H9 (cell line): ENCODE data around the gene MCF2L2. TPM values are rescaled to one million over a fixed set of nuclear protein-coding genes. Genes with fewer than 3 reads are reported as not detected.

ENCODE experiments used
- DNase-seq: peaks from one replicate; pipeline ENCODE4 v3.0.0-alpha.2; 2017
- H2AFZ ChIP-seq: one replicate; pipeline ENCODE4 v1.6.1; 2013; ENCODE audit warnings: mild to moderate bottlenecking, low read length, control low read depth, moderate library complexity
- H2AK5ac ChIP-seq: 2 replicates; pipeline ENCODE4 v1.6.1; 2013; ENCODE audit warnings: low read length, control low read depth, mixed read lengths; ENCODE audit not compliant: insufficient read length
- H2BK120ac ChIP-seq: one replicate; pipeline ENCODE4 v1.6.1; 2013; ENCODE audit warnings: low read depth, mild to moderate bottlenecking, low read length, control low read depth, inconsistent platforms; ENCODE audit not compliant: poor library complexity, severe bottlenecking
- H2BK12ac ChIP-seq: 2 replicates; pipeline ENCODE4 v1.6.1; 2013; ENCODE audit warnings: low read length, control low read depth, mixed read lengths, low read depth; ENCODE audit not compliant: insufficient read length
- H2BK15ac ChIP-seq: 2 replicates; pipeline ENCODE4 v1.6.1; 2013; ENCODE audit warnings: low read depth, low read length, control low read depth
- H2BK20ac ChIP-seq: one replicate; pipeline ENCODE4 v1.6.1; 2013; ENCODE audit warnings: low read depth, mild to moderate bottlenecking, low read length, control low read depth, inconsistent platforms; ENCODE audit not compliant: poor library complexity, severe bottlenecking
- H2BK5ac ChIP-seq: 2 replicates; pipeline ENCODE4 v1.6.1; 2013; ENCODE audit warnings: low read length, control low read depth, mixed read lengths; ENCODE audit not compliant: insufficient read length
- H3K14ac ChIP-seq: 2 replicates; pipeline ENCODE4 v1.6.1; 2013; ENCODE audit warnings: low read length, control low read depth; ENCODE audit not compliant: insufficient read depth
- H3K18ac ChIP-seq: 2 replicates; pipeline ENCODE4 v1.6.1; 2013; ENCODE audit warnings: low read depth, mild to moderate bottlenecking, mixed read lengths, low read length, control low read depth; ENCODE audit not compliant: insufficient read length
- H3K23ac ChIP-seq: 2 replicates; pipeline ENCODE4 v1.6.1; 2013; ENCODE audit warnings: low read length, control low read depth, mixed read lengths, low read depth; ENCODE audit not compliant: insufficient read length
- H3K23me2 ChIP-seq: 2 replicates; pipeline ENCODE4 v1.6.1; 2013; ENCODE audit warnings: low read depth, mild to moderate bottlenecking, mixed read lengths, low read length, control low read depth; ENCODE audit not compliant: insufficient read length, poor library complexity, severe bottlenecking
- H3K27ac ChIP-seq: 2 replicates; pipeline ENCODE4 v1.5.1; 2013; ENCODE audit warnings: low read length, control low read depth, mixed read lengths, low read depth; ENCODE audit not compliant: insufficient read length
- H3K27me3 ChIP-seq: 2 replicates; pipeline ENCODE4 v1.6.1; 2013; ENCODE audit warnings: low read length, control low read depth, inconsistent platforms; ENCODE audit not compliant: insufficient read depth
- H3K4ac ChIP-seq: 2 replicates; pipeline ENCODE4 v1.6.1; 2013; ENCODE audit warnings: low read depth, mild to moderate bottlenecking, control low read depth, inconsistent platforms, low read length, moderate library complexity
- H3K4me1 ChIP-seq: 2 replicates; pipeline ENCODE4 v1.6.1; 2013; ENCODE audit warnings: low read length, control low read depth, inconsistent platforms; ENCODE audit not compliant: insufficient read depth
- H3K4me2 ChIP-seq: 2 replicates; pipeline ENCODE4 v1.6.1; 2013; ENCODE audit warnings: low read length, control low read depth, mixed read lengths; ENCODE audit not compliant: insufficient read length, insufficient read depth
- H3K56ac ChIP-seq: 2 replicates; pipeline ENCODE4 v1.6.1; 2013; ENCODE audit warnings: low read depth, mild to moderate bottlenecking, mixed read lengths, low read length, control low read depth; ENCODE audit not compliant: insufficient read length
- H3K79me1 ChIP-seq: 2 replicates; pipeline ENCODE4 v1.6.1; 2013; ENCODE audit warnings: low read depth, mild to moderate bottlenecking, moderate library complexity, low read length, control low read depth, inconsistent platforms; ENCODE audit not compliant: insufficient read depth, poor library complexity, severe bottlenecking
- H3K79me2 ChIP-seq: 2 replicates; pipeline ENCODE4 v1.6.1; 2013; ENCODE audit warnings: low read length, control low read depth, inconsistent platforms; ENCODE audit not compliant: insufficient read depth
- H3K9ac ChIP-seq: 2 replicates; pipeline ENCODE4 v1.6.1; 2013; ENCODE audit warnings: low read length, control low read depth, mixed read lengths; ENCODE audit not compliant: insufficient read length; ENCODE audit errors: extremely low read depth
- H3K9me3 ChIP-seq: one replicate; pipeline ENCODE4 v1.6.1; 2013; ENCODE audit warnings: low read depth, low read length, inconsistent platforms; ENCODE audit not compliant: control insufficient read depth
- H3T11ph ChIP-seq: one replicate; pipeline ENCODE4 v1.6.1; 2013; ENCODE audit warnings: mild to moderate bottlenecking, low read length, control low read depth, inconsistent platforms
- H4K20me1 ChIP-seq: one replicate; pipeline ENCODE4 v1.6.1; 2013; ENCODE audit not compliant: control insufficient read depth, insufficient read length, insufficient read depth
- H4K5ac ChIP-seq: 2 replicates; pipeline ENCODE4 v1.6.1; 2013; ENCODE audit warnings: low read depth, mild to moderate bottlenecking, mixed read lengths, low read length, control low read depth; ENCODE audit not compliant: insufficient read length
- H4K8ac ChIP-seq: replicated peaks from 2 replicates; pipeline ENCODE4 v1.6.1; 2013; ENCODE audit warnings: low read length, control low read depth, mixed read lengths, low read depth; ENCODE audit not compliant: insufficient read length
- H4K91ac ChIP-seq: 2 replicates; pipeline ENCODE4 v1.6.1; 2013; ENCODE audit warnings: low read depth, mild to moderate bottlenecking, moderate library complexity, mixed read lengths, low read length, control low read depth; ENCODE audit not compliant: insufficient read length
- H3K27ac Mint-ChIP-seq, 3 experiments: 2 replicates in 2 of 3; 3 replicates in 1 of 3; pipeline ENCODE4 v1.8.0; 2020 to 2021; ENCODE audit warnings: mixed read lengths in 3 of 3, mild to moderate bottlenecking in 1 of 3, moderate library complexity in 1 of 3
- H3K27me3 Mint-ChIP-seq: 2 replicates; pipeline ENCODE4 v1.8.0; 2021; ENCODE audit warnings: low read depth, mild to moderate bottlenecking, moderate library complexity, mixed read lengths
- H3K36me3 Mint-ChIP-seq, 3 experiments: 2 replicates in 2 of 3; 3 replicates in 1 of 3; pipeline ENCODE4 v1.8.0; 2020 to 2021; ENCODE audit warnings: low read depth in 3 of 3, mixed read lengths in 3 of 3; ENCODE audit not compliant: insufficient read depth in 1 of 3
- H3K4me1 Mint-ChIP-seq, 2 experiments: 2 replicates each; pipeline ENCODE4 v1.8.0; 2020; ENCODE audit warnings: mixed read lengths in 2 of 2
- H3K4me3 Mint-ChIP-seq, 2 experiments: 2 replicates in 1 of 2; 3 replicates in 1 of 2; pipeline ENCODE4 v1.8.0; 2020 to 2021; ENCODE audit warnings: mild to moderate bottlenecking in 2 of 2, mixed read lengths in 2 of 2, moderate library complexity in 1 of 2
- H3K9me3 Mint-ChIP-seq, 2 experiments: 2 replicates in 1 of 2; 3 replicates in 1 of 2; pipeline ENCODE4 v1.8.0; 2020; ENCODE audit warnings: mild to moderate bottlenecking in 2 of 2, mixed read lengths in 2 of 2, moderate library complexity in 1 of 2
- WGBS: extraction: QIAGEN DNeasy Blood & Tissue Kit; methylation state at CpG from one replicate; pipeline ENCODE4 v1.1.7; 2013; ENCODE audit warnings: missing lambda C conversion rate, low lambda C conversion rate, mixed read lengths; ENCODE audit not compliant: insufficient read length; ENCODE audit errors: extremely low coverage; 5-methylcytosine and 5-hydroxymethylcytosine counted together
- total RNA-seq: library from RNA; stranded (reverse); gene quantifications from 2 replicates; pipeline ENCODE4 v1.2.1, GENCODE V29; 2021
- TF ChIP-seq, protein P1 (sequence below): fragments of 200-600 bp; sonication (generic); conservative IDR thresholded peaks from 3 replicates; pipeline ENCODE4 v1.8.0; 2021; ENCODE audit warnings: antibody characterized with exemption, mild to moderate bottlenecking

Gene MCF2L2
- total RNA-seq, 1 experiment from 2014 or later: 6.4 TPM

DNA sequence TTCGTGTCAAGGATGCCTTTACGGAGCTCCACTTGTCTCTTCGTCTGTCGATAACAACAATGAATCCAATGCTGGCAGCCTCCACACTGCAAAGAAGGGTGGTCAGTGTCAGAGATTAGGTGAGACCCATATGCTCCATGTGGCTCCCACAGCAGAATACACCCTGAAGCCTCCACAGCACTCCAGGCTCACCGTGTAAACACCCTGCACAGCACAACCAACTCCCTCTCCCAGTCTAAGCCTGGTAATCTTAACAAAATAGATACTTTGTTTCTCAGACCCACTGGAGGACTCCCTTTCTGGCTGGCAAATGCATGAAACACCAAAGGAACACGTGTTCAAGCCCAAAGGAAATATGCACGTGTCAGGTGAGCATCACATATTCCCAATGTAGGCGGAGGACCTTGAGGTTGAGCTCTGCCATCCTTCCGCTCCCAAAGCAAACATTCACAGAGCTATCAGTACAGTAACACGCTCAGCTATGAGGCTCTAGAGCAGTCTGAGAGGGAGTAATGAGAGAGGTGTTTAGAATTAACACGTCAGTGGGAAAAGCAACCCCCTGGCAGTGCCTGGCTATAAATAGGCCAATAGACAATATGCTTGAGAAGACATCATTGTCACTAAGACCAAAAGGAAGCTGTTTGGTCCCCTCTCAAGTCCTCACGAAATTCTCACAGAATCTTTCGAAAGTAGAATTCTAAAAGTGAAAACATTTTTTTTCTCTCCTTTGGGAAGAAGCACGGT lies 86.7 kb downstream of the MCF2L2 start:
- H3K27ac Mint-ChIP-seq: peak overlapping the region in 1 of 3 experiments; percentile 56; a peak in 1 of 7 replicates
- Histone ChIP-seq H3K27ac (no peak overlapping the region), H3K23me2 (no peaks in the 10 kb centered on the region), H3K79me2 (no peaks in the 10 kb centered on the region), H3K79me1 (no peaks in the 10 kb centered on the region), H3K4me2 (no peak overlapping the region), H2AFZ (no peak overlapping the region), H4K91ac (no peak overlapping the region), H3K27me3 (no peaks in the 10 kb centered on the region), H3K14ac (0 out of 2 replicates have a peak overlapping the region, but pooled peaks have one; percentile 23), H3K9me3 (no peaks in the 10 kb centered on the region), H3K4ac (no peak overlapping the region), H2BK15ac (no peak overlapping the region), H3T11ph (no peak overlapping the region), H4K20me1 (no peaks in the 10 kb centered on the region), H2BK120ac (no peak overlapping the region), H2AK5ac (no peak overlapping the region), H2BK20ac (no peak overlapping the region), H4K5ac (no peak overlapping the region), H2BK5ac (no peak overlapping the region), H3K23ac (no peak overlapping the region), H3K9ac (no peak overlapping the region), H2BK12ac (no peak overlapping the region), H4K8ac (no peak overlapping the region), H3K56ac (no peak overlapping the region), H3K18ac (no peak overlapping the region), H3K4me1 (no peaks in the 10 kb centered on the region)
- TF ChIP-seq, protein P1, sequence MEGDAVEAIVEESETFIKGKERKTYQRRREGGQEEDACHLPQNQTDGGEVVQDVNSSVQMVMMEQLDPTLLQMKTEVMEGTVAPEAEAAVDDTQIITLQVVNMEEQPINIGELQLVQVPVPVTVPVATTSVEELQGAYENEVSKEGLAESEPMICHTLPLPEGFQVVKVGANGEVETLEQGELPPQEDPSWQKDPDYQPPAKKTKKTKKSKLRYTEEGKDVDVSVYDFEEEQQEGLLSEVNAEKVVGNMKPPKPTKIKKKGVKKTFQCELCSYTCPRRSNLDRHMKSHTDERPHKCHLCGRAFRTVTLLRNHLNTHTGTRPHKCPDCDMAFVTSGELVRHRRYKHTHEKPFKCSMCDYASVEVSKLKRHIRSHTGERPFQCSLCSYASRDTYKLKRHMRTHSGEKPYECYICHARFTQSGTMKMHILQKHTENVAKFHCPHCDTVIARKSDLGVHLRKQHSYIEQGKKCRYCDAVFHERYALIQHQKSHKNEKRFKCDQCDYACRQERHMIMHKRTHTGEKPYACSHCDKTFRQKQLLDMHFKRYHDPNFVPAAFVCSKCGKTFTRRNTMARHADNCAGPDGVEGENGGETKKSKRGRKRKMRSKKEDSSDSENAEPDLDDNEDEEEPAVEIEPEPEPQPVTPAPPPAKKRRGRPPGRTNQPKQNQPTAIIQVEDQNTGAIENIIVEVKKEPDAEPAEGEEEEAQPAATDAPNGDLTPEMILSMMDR: no peak
- peaks cover 11 to 12% of the 10 kb centered on the region in 2 experiments; a peak in 4 of 5 replicates for H3K9me3 Mint-ChIP-seq
- H3K4me1 Mint-ChIP-seq: 0 out of 4 replicates have a peak, but pooled peaks cover 0 to 2% of the 10 kb centered on the region in 2 experiments
- H3K4me3 Mint-ChIP-seq: no peak overlapping the region
- no peak for DNase-seq
- H3K36me3 Mint-ChIP-seq: peaks cover 0 to 10% (median 10%) of the 10 kb centered on the region in 3 experiments; a peak in 4 of 7 replicates
- no CpG with 5 or more reads among the region's 14 CpGs for WGBS
- H3K27me3 Mint-ChIP-seq: peaks cover 3% of the 10 kb centered on the region
